GM20431 (cell line): ENCODE results near the gene BTN1A1.
"Not testable (repeated sequence)": the region's sequence is repeated elsewhere in the genome, so short reads cannot be mapped to it uniquely, and the experiment has no call there.

ENCODE experiments used
- in situ Hi-C: fragments of 300-500 bp; cut with MseI, MboI; formaldehyde crosslinking; loops from one replicate; pipeline ENCODE4 v1.15.0; 2020; ENCODE audit warnings: low sequenced_read_pairs; ENCODE audit not compliant: unreplicated experiment

Gene BTN1A1

GRCh38 chr6:26500102-26500501, at the start of gene BTN1A1:
Gene BTN1A1 (plus strand): TSS chr6:26500303. CDS start chr6:26501287, 984 bp downstream.
- in situ Hi-C loops, result no loop called here

GRCh38 chr6:26452631-26453235, 47.4 kb upstream of the BTN1A1 start:
- in situ Hi-C loops, result no loop called here

GRCh38 chr6:26454631-26455030, 45.5 kb upstream of the BTN1A1 start:
- in situ Hi-C loops, result no loop called here

- in situ Hi-C loops, result no loop called here
These were observed 44.6 kb upstream of the BTN1A1 start for GRCh38 chr6:26455357-26455970.

GRCh38 chr6:26457264-26457805, 42.8 kb upstream of the BTN1A1 start:
- in situ Hi-C loops, result no loop called here

- in situ Hi-C loops, result no loop called here
These were observed 42.1 kb upstream of the BTN1A1 start, which contains the start of gene BTN2A1 for GRCh38 chr6:26457806-26458688. Gene BTN2A1 (plus strand): TSS chr6:26457955. CDS start chr6:26458637, 682 bp downstream.

- in situ Hi-C loops, result no loop called here
These were observed 40.9 kb upstream of the BTN1A1 start for GRCh38 chr6:26459023-26459810.

- in situ Hi-C loops, result not testable (repeated sequence)
These were observed 38.8 kb upstream of the BTN1A1 start for GRCh38 chr6:26461353-26461752.

- in situ Hi-C loops, result no loop called here
These were observed 36.1 kb upstream of the BTN1A1 start for GRCh38 chr6:26464014-26464413.

- in situ Hi-C loops, result no loop called here
These were observed 35.5 kb upstream of the BTN1A1 start for GRCh38 chr6:26464416-26465131.

- in situ Hi-C loops, result no loop called here
These were observed 34.3 kb upstream of the BTN1A1 start for GRCh38 chr6:26465776-26466175.

GRCh38 chr6:26468829-26469228, 31.3 kb upstream of the BTN1A1 start:
- in situ Hi-C loops, result no loop called here

GRCh38 chr6:26470643-26471042, 29.5 kb upstream of the BTN1A1 start:
- in situ Hi-C loops, result no loop called here

GRCh38 chr6:26471970-26472369, 28.1 kb upstream of the BTN1A1 start:
- in situ Hi-C loops, result no loop called here

GRCh38 chr6:26472549-26473290, 27.4 kb upstream of the BTN1A1 start:
- in situ Hi-C loops, result no loop called here

- in situ Hi-C loops, result no loop called here
These were observed 26.7 kb upstream of the BTN1A1 start for GRCh38 chr6:26473429-26473757.

GRCh38 chr6:26473758-26474438, 26.2 kb upstream of the BTN1A1 start:
- in situ Hi-C loops, result no loop called here

GRCh38 chr6:26474439-26474881, 25.6 kb upstream of the BTN1A1 start:
- in situ Hi-C loops, result no loop called here
